C4-2B (cell line): Measurements from ENCODE around the gene NPRL2.

Source experiments
- ZFX ChIP-seq: fragments of 450-650 bp; IDR thresholded peaks from 2 replicates; pipeline ENCODE4 v1.6.1; 2017
- TF ChIP-seq, protein P1 (sequence below): fragments of 450-650 bp; conservative IDR thresholded peaks from 2 replicates; pipeline ENCODE4 v1.5.1; 2017; ENCODE audit warnings: mild to moderate bottlenecking

DNA sequence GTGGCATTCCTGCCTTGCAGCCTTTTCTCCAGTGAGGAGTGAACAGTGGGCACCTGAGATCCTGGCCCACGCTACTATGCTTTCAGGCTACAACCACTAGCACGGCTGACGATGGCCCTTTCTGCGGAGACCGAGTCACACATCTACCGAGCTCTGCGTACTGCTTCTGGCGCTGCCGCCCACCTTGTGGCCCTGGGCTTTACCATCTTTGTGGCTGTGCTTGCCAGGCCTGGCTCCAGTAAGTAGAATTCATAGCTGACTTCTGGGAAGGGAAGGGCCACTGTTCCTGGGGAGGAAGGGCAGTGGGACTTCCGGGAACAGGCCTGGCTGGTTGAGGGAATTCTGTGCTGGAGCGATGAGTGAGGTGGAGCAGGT, 735 bp upstream of the NPRL2 start:
- TF ChIP-seq, protein P1, sequence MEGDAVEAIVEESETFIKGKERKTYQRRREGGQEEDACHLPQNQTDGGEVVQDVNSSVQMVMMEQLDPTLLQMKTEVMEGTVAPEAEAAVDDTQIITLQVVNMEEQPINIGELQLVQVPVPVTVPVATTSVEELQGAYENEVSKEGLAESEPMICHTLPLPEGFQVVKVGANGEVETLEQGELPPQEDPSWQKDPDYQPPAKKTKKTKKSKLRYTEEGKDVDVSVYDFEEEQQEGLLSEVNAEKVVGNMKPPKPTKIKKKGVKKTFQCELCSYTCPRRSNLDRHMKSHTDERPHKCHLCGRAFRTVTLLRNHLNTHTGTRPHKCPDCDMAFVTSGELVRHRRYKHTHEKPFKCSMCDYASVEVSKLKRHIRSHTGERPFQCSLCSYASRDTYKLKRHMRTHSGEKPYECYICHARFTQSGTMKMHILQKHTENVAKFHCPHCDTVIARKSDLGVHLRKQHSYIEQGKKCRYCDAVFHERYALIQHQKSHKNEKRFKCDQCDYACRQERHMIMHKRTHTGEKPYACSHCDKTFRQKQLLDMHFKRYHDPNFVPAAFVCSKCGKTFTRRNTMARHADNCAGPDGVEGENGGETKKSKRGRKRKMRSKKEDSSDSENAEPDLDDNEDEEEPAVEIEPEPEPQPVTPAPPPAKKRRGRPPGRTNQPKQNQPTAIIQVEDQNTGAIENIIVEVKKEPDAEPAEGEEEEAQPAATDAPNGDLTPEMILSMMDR, result no peak
- no peak for TF ChIP-seq ZFX
